ACC112 (cell line): ENCODE measurements around the gene MYO16.
"Not testable (repeated sequence)": the region's sequence is repeated elsewhere in the genome, so short reads cannot be mapped to it uniquely, and the experiment has no call there.

Experiments used
- H2AFZ ChIP-seq: fragments of 200-600 bp; sonication (generic); one replicate; pipeline ENCODE4 v1.6.0; 2017; ENCODE audit warnings: antibody characterized with exemption, low read length; ENCODE audit not compliant: unreplicated experiment
- H3K27ac ChIP-seq: fragments of 200-600 bp; sonication (generic); 2 replicates; pipeline ENCODE4 v1.5.1; 2014; ENCODE audit warnings: low read depth, mild to moderate bottlenecking, antibody characterized with exemption, low read length, moderate library complexity
- H3K27me3 ChIP-seq: fragments of 200-600 bp; sonication (generic); 2 replicates; pipeline ENCODE4 v1.6.1; 2014; ENCODE audit warnings: mild to moderate bottlenecking, antibody characterized with exemption, low read length, moderate library complexity, mixed read lengths; ENCODE audit not compliant: insufficient read depth
- H3K36me3 ChIP-seq: fragments of 200-600 bp; sonication (generic); 2 replicates; pipeline ENCODE4 v1.6.1; 2016; ENCODE audit warnings: mild to moderate bottlenecking, antibody characterized with exemption, low read length, moderate library complexity, mixed read lengths; ENCODE audit not compliant: insufficient read depth
- H3K4me1 ChIP-seq: fragments of 200-600 bp; sonication (generic); one replicate; pipeline ENCODE4 v1.6.1; 2016; ENCODE audit warnings: low read length, mixed read lengths; ENCODE audit not compliant: insufficient read depth, unreplicated experiment, control insufficient read depth
- H3K4me3 ChIP-seq: fragments of 200-600 bp; sonication (generic); 2 replicates; pipeline ENCODE4 v1.5.1; 2014; ENCODE audit warnings: mild to moderate bottlenecking, low read depth, low read length
- H3K79me2 ChIP-seq: fragments of 200-600 bp; sonication (generic); one replicate; pipeline ENCODE4 v1.6.0; 2016; ENCODE audit warnings: low read length; ENCODE audit not compliant: control insufficient read depth, unreplicated experiment, insufficient read depth

MYO16 gene

DNA sequence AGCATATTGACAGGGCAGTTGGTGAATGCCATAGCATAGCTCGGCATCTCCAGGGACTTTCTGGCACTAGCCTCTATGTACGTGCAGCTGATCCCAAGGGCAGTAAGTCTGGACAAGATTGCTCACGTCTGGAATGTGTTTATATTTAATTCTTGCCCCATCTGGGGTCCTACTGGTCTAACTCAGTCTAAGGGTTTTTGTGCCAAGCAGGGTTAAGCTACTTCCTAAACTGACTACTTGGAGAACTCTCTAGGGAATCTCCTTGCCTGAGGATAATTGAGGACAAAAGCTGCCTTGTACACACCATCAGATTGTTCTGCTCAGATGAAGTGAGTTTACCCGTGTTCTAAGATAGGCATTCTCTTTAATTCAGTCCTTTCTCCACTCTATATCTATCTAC is 358.1 kb downstream of the MYO16 start:
- H2AFZ ChIP-seq = no peak overlapping the region
- H3K4me3 ChIP-seq = no peak overlapping the region
- H3K4me1 ChIP-seq = peaks cover 9% of the 10 kb centered on the region
- H3K27ac ChIP-seq = no peak overlapping the region
- H3K27me3 ChIP-seq = no peaks in the 10 kb centered on the region
- H3K79me2 ChIP-seq = no peaks in the 10 kb centered on the region
- H3K36me3 ChIP-seq = no peaks in the 10 kb centered on the region

DNA sequence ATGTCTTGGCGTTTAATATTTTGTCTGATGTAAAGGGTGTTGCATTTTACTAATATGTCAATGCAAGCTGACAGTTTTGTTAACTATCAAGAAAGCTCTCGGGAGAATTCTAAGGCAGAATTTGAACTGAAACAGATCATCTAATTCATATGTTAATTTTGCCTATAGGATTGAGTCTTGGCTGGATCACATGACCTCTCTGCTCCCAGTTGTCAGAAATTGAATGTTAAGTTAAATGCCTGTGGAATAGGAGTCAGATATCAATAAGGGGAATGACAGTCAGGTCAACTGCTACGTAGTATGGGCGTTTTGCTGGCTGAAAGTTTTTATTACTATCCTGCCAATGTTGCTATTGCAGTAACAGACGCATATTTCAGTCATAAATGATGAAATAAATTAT is 358.5 kb downstream of the MYO16 start:
- H3K79me2 ChIP-seq = no peaks in the 10 kb centered on the region
- no peaks in the 10 kb centered on the region for H3K36me3 ChIP-seq
- no peaks in the 10 kb centered on the region for H3K27me3 ChIP-seq
- H3K27ac ChIP-seq = no peak overlapping the region
- H3K4me3 ChIP-seq = no peak overlapping the region
- peaks cover 9% of the 10 kb centered on the region for H3K4me1 ChIP-seq
- no peak overlapping the region for H2AFZ ChIP-seq

DNA sequence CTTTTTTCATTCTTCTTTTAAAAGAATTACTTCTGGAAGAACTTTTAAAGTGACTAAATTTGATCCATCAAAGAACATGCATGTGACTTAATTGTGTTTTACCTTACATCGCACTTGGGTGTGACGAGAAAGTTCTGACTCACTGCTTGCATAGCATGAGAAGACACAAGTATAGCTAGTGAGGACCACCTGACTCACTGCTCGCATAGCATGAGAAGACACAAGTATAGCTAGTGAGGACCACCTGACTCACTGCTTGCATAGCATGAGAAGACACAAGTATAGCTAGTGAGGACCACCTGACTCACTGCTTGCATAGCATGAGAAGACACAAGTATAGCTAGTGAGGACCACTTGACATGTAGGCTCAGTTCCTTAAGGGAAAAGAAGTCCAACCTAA is 362.0 kb downstream of the MYO16 start:
- not testable (repeated sequence) for H3K27me3 ChIP-seq, H3K4me3 ChIP-seq, H3K4me1 ChIP-seq, H3K27ac ChIP-seq, H3K79me2 ChIP-seq, H3K36me3 ChIP-seq, H2AFZ ChIP-seq

DNA sequence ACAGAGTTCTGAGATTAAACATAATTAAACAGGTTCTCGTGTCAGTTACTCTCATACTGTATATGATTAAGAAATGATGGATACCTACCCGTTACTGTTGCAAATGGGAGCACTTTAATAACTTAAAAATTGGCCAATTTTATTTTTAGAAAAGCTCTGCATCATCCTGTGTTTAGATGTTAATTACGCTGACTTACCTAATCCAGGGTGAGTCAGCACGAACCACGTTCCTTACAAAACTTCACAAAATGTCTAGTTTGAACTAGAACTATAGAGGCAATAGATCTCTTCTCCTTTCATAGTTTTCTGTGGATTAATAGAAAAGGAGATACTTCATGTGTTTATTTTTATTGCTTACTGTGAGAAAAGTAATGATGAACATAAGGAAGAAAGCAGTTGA is 363.9 kb downstream of the MYO16 start:
- Histone ChIP-seq H3K79me2 (no peaks in the 10 kb centered on the region), H3K4me1 (no peaks in the 10 kb centered on the region), H3K27me3 (no peaks in the 10 kb centered on the region), H2AFZ (no peak overlapping the region), H3K27ac (no peak overlapping the region), H3K36me3 (no peaks in the 10 kb centered on the region), H3K4me3 (no peak overlapping the region)

DNA sequence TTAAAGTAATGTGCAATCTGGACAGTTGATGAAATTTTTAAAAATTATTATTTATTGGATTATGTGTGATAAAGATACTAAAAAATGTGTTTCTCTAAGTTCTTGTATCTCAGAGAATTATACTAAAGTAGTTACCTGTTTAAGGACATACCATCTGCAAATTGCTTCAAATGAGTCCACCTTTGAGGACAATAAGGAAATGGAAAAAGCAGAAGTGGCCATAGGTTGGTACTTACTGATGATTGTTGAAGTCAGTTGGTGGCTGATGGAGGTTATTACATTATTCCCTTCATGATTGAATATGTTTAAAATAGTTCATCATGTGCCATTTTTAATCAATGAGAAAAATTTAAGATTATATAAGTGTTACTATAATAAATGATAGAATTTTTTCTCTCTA is 367.0 kb downstream of the MYO16 start:
- no peaks in the 10 kb centered on the region for H3K79me2 ChIP-seq
- no peak overlapping the region for H3K27ac ChIP-seq
- H3K27me3 ChIP-seq = no peaks in the 10 kb centered on the region
- no peaks in the 10 kb centered on the region for H3K4me1 ChIP-seq
- no peak overlapping the region for H3K4me3 ChIP-seq
- H2AFZ ChIP-seq = no peak overlapping the region
- no peaks in the 10 kb centered on the region for H3K36me3 ChIP-seq

DNA sequence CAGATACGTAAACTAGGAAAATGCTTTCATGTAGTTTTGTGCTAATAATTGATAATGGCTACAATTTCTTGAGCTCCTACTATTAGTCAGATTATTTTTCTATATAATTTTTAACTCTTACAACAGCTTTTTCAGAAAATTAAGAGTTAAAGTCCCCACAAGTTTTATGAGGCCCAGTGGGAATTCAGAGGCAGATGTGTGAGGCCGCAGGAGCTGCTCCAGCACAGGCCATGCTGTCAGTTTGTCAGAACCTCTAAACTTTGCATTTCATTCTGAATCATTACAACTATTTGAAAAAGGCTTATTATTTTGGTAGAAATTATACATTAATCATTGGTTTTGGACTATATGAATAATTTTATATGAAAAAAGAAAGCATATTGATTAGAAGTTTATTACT is 370.8 kb downstream of the MYO16 start:
- Histone ChIP-seq H3K27me3 (no peaks in the 10 kb centered on the region), H3K4me3 (no peak overlapping the region), H3K27ac (no peak overlapping the region), H2AFZ (no peak overlapping the region), H3K79me2 (no peaks in the 10 kb centered on the region), H3K36me3 (no peaks in the 10 kb centered on the region), H3K4me1 (no peaks in the 10 kb centered on the region)

DNA sequence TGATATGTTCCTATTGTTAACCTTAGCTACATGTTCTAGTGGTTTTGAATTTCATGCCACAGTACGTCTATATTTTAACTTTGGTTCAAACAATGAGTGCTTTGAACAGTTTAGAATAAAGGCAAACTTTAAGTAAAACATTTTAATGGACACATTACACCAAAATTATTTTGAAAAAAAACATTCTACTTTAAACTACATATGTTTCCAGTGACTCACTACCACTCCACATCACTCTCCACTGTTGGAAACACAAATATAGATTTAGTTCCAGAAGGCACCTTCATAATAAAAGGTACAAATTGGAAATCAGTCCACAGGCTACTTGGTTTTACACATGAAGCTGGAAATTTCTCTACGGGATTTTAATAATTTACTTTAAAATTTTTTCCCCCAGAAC is 373.5 kb downstream of the MYO16 start:
- Histone ChIP-seq H3K79me2 (no peaks in the 10 kb centered on the region), H3K36me3 (no peaks in the 10 kb centered on the region), H3K27me3 (no peaks in the 10 kb centered on the region), H3K27ac (no peak overlapping the region), H3K4me3 (no peak overlapping the region), H2AFZ (no peak overlapping the region), H3K4me1 (no peaks in the 10 kb centered on the region)

DNA sequence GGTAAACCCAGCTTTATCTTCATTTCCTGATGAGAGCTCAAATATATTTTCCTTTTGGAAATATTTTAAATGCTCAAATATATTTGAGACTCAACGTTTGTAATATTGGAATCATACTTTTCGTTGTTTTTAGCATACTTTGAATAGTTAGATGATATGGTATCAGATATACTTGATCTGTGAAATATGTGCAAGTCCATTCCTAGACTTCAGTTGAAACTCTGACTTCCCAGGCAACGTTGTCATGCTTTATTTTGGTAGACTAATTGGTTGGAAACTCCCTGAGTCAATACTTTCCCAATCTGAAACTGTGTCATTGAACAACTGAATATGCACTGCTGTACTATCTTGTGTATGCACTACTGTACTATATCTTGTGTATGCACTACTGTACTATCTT is 378.5 kb downstream of the MYO16 start:
- no peak overlapping the region for H2AFZ ChIP-seq
- H3K27ac ChIP-seq = no peak overlapping the region

DNA sequence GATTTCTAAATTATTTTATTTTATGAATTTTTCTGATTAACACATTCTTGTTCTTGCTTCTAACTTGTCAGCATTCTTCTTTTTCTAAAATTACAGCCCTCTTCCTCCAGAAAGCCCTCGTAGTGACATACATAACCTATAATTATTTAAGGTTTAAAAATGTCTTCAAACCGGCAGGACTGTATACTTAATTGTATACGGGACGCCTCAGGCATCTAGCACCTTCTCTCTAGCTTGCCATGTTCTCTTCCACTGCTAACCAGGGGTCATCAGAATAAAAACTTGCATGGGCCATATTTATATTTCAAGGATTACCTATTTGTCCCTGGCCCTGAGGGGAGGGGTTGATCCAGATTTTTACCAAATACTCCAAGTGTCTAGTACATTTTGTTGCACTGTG is 380.3 kb downstream of the MYO16 start:
- H3K4me3 ChIP-seq = no peak overlapping the region
- H3K27me3 ChIP-seq = no peaks in the 10 kb centered on the region
- H3K79me2 ChIP-seq = no peaks in the 10 kb centered on the region
- H3K27ac ChIP-seq = no peak overlapping the region
- H2AFZ ChIP-seq = no peak overlapping the region
- H3K36me3 ChIP-seq = no peaks in the 10 kb centered on the region
- no peaks in the 10 kb centered on the region for H3K4me1 ChIP-seq

More for the DNA sequence above, 378.5 kb downstream of the MYO16 start:
- H3K4me1 ChIP-seq = no peaks in the 10 kb centered on the region
- H3K36me3 ChIP-seq = no peaks in the 10 kb centered on the region
- no peak overlapping the region for H3K4me3 ChIP-seq
- no peaks in the 10 kb centered on the region for H3K27me3 ChIP-seq
- no peaks in the 10 kb centered on the region for H3K79me2 ChIP-seq

DNA sequence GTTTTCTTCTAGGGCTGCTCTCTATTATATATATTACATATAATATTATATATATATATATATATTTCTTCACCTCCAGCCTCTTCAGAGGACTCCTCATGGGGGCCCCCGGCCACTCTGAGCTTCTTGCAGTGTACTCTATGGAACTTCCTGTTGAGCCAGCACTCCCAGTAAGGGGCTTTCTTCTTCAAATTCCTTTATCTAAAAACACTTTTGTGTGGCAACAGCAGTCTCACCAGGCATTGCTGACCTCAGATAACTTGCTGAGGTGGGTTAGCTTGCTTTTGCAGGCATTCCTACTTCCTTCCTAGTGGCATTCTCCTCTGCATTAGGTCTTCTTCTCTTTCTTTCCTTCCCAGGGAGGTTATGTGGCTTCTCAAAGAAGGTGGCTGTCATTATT is 381.5 kb downstream of the MYO16 start:
- H2AFZ ChIP-seq = no peak overlapping the region

DNA sequence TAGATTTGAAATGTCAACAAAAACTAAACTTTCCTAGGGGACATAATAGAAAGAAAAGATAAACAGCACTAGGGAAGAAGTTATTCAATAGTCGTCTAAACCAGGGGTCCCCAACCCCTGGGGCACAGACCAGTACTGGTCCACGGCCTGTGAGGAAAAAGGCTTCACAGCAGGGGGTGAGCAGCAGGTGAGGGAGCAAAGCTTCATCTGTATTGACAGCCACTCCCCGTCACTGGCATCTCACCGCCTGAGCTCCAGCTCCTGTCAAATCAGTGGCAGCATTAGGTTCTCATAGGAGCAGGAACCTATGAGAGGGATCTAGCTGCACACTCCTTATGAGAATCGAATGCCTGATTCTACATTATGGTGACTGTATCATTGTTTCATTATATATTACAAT is 382.7 kb downstream of the MYO16 start:
- no peaks in the 10 kb centered on the region for H3K4me1 ChIP-seq
- H3K4me3 ChIP-seq = no peak overlapping the region
- H3K36me3 ChIP-seq = no peaks in the 10 kb centered on the region
- H3K27ac ChIP-seq = no peak overlapping the region
- no peaks in the 10 kb centered on the region for H3K27me3 ChIP-seq
- no peak overlapping the region for H2AFZ ChIP-seq
- no peaks in the 10 kb centered on the region for H3K79me2 ChIP-seq

More for the DNA sequence above, 381.5 kb downstream of the MYO16 start:
- H3K27ac ChIP-seq = no peak overlapping the region
- no peak overlapping the region for H3K4me3 ChIP-seq
- H3K79me2 ChIP-seq = no peaks in the 10 kb centered on the region
- no peaks in the 10 kb centered on the region for H3K27me3 ChIP-seq
- no peaks in the 10 kb centered on the region for H3K36me3 ChIP-seq
- no peaks in the 10 kb centered on the region for H3K4me1 ChIP-seq

DNA sequence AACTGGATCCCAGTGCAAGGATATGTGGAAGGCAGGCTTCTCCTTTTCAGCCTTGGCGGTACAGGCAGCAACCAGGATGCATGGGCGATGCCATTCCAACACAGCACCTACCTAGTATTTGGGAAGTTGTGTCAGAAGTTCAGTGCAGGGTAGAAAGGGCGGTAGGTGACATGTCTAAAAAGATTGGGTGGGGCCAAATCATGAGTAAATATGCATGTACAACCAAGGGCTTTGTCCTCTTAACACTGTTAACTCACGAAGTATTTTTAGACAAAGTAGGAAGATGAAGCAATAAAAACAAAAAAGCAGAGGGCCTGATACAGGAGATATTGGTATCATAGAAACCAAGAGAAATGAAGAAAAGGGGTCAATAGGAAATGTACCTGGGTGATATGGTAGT is 392.1 kb downstream of the MYO16 start:
- no peak overlapping the region for H3K27ac ChIP-seq
- H3K4me3 ChIP-seq = no peak overlapping the region
- H3K27me3 ChIP-seq = no peaks in the 10 kb centered on the region
- H3K79me2 ChIP-seq = no peaks in the 10 kb centered on the region
- H2AFZ ChIP-seq = no peak overlapping the region
- no peaks in the 10 kb centered on the region for H3K4me1 ChIP-seq
- no peaks in the 10 kb centered on the region for H3K36me3 ChIP-seq
